Inflammatory macrophage (primary cell): ENCODE data around the gene IFRD1.

Experiments
- DNase-seq, 2 donors: peaks; one replicate each; pipeline ENCODE4 v3.0.0-alpha.2; 2020 to 2022

Gene IFRD1

GRCh38 chr7:112520787-112521186 lies 70.5 kb downstream of the IFRD1 start:
- DNase-seq = no peak

GRCh38 chr7:112521942-112522341 lies 71.7 kb downstream of the IFRD1 start:
- no peak for DNase-seq

- DNase-seq = no peak
Observed at GRCh38 chr7:112523871-112524270, 73.6 kb downstream of the IFRD1 start.
